K562 (cell line): ENCODE data around the gene PIP5KL1.
A peak's percentile ranks its signal among the peaks of the same experiment; 100 is the strongest.

Experiments
- BRCA1 ChIP-seq, 2 experiments: fragments of 450-650 bp in 1 of 2; sonication (generic) in 1 of 2; formaldehyde crosslinking in 1 of 2; IDR thresholded peaks; 2 replicates each; pipeline versions ENCODE4 v1.5.0 to v1.6.1; 2017 to 2020; ENCODE audit warnings: mild to moderate bottlenecking in 1 of 2, missing genetic modification reagents in 1 of 2
- CCAR2 ChIP-seq: fragments of 200-400 bp; formaldehyde crosslinking; IDR thresholded peaks from 2 replicates; pipeline ENCODE4 v1.6.1; 2017; ENCODE audit warnings: mild to moderate bottlenecking, low read depth, low read length
- CTCF ChIP-seq, 3 experiments: IDR thresholded peaks in 2 of 3; conservative IDR thresholded peaks in 1 of 3; 2 replicates each; pipeline ENCODE4 v1.5.1; 2011 to 2012; ENCODE audit warnings: low read length in 3 of 3, mild to moderate bottlenecking in 3 of 3, control low read depth in 2 of 3, improper control_type of control experiment in 1 of 3, inconsistent platforms in 1 of 3, low read depth in 1 of 3, mixed read lengths in 1 of 3, moderate library complexity in 1 of 3; ENCODE audit not compliant: insufficient read depth in 2 of 3
- DPF2 ChIP-seq: fragments of 450-650 bp; IDR thresholded peaks from 2 replicates; pipeline ENCODE4 v1.6.1; 2016
- EZH2 ChIP-seq: IDR thresholded peaks from 2 replicates; pipeline ENCODE4 v1.6.1; 2012; ENCODE audit warnings: low read depth, mild to moderate bottlenecking, inconsistent platforms, low read length, borderline replicate concordance
- MYNN ChIP-seq, 2 experiments: sonication (generic); formaldehyde crosslinking in 1 of 2; IDR thresholded peaks; 2 replicates each; pipeline versions ENCODE4 v1.5.0 to v1.6.1; 2016 to 2020; ENCODE audit warnings: antibody characterized with exemption in 1 of 2, missing genetic modification reagents in 1 of 2
- POLR2AphosphoS5 ChIP-seq: IDR thresholded peaks from 2 replicates; pipeline ENCODE4 v1.6.1; 2011; ENCODE audit warnings: mild to moderate bottlenecking, low read depth, low read length, moderate library complexity; ENCODE audit not compliant: control insufficient read depth, insufficient read depth
- SMARCC2 ChIP-seq: fragments of 450-650 bp; IDR thresholded peaks from 2 replicates; pipeline ENCODE4 v1.6.1; 2017; ENCODE audit warnings: antibody characterized with exemption, moderate library complexity, mild to moderate bottlenecking, low read depth
- TAF1 ChIP-seq: IDR thresholded peaks from 2 replicates; pipeline ENCODE4 v1.6.1; 2011; ENCODE audit warnings: mild to moderate bottlenecking, low read length, moderate library complexity; ENCODE audit not compliant: insufficient read depth, control insufficient read depth, severe bottlenecking; ENCODE audit errors: extremely low read depth
- TCF7L2 ChIP-seq: fragments of 150-350 bp; IDR thresholded peaks from 2 replicates; pipeline ENCODE4 v1.6.1; 2016; ENCODE audit warnings: low read depth, mild to moderate bottlenecking, low read length, moderate library complexity
- ZNF3 ChIP-seq: fragments of 250-450 bp; sonication (Bioruptor Pico); IDR thresholded peaks from 2 replicates; pipeline ENCODE4 v1.5.0; 2021; ENCODE audit warnings: mild to moderate bottlenecking, moderate library complexity
- ZNF41 ChIP-seq: fragments of 250-450 bp; sonication (Bioruptor Pico); conservative IDR thresholded peaks from 2 replicates; pipeline ENCODE4 v1.4.0; 2020; ENCODE audit warnings: mild to moderate bottlenecking
- ZNF561 ChIP-seq: fragments of 450-650 bp; formaldehyde crosslinking; conservative IDR thresholded peaks from 2 replicates; pipeline ENCODE4 v1.4.0; 2020; ENCODE audit warnings: mild to moderate bottlenecking, moderate library complexity
- ZNF76 ChIP-seq: fragments of 250-450 bp; sonication (Bioruptor Pico); IDR thresholded peaks from 2 replicates; pipeline ENCODE4 v1.4.0; 2020; ENCODE audit warnings: mild to moderate bottlenecking, moderate library complexity, borderline replicate concordance

- TF ChIP-seq ZNF76 (no peak), CCAR2 (no peak), EZH2 (no peak), SMARCC2 (no peak), MYNN (IDR thresholded peaks at IDR 0.05) (no peak), MYNN (CRISPR knock-in tag; IDR thresholded peaks at IDR 0.05) (no peak), DPF2 (no peak), TCF7L2 (no peak), POLR2AphosphoS5 (peak; percentile 69; the same call in 1 of the 2 replicates), BRCA1 (IDR thresholded peaks at IDR 0.05) (no peak), BRCA1 (CRISPR knock-in tag; IDR thresholded peaks at IDR 0.05) (peak; percentile 69; the same call in 1 of the 2 replicates), TAF1 (peak; percentile 67), ZNF41 (no peak), ZNF561 (no peak), ZNF3 (CRISPR knock-in tag) (no peak; the same call in 1 of the 2 replicates), CTCF (IDR thresholded peaks at IDR 0.05 in 2 of 3, conservative IDR thresholded peaks at IDR 0.05 in 1 of 3; ENCODE audit: insufficient read depth in 2 of 3, low read depth in 1 of 3, low read length in 3 of 3) (no peak; a peak in 1 of 6 replicates)
These were observed 7.1 kb upstream of the PIP5KL1 start, which contains the start of gene DPM2 for GRCh38 chr9:127937388-127938297.
